Hindlimb muscle (tissue), 1 donor: ENCODE measurements around the gene SETBP1. TPM values are rescaled to one million over a fixed set of nuclear protein-coding genes. Genes with fewer than 3 reads are reported as not detected.

Experiments
- DNase-seq: peaks from one replicate; pipeline ENCODE4 v3.0.0-alpha.2; 2013
- polyA plus RNA-seq: library from polyadenylated mRNA; unstranded; fragments of 120-200 nt; gene quantifications from one replicate; pipeline ENCODE4 v1.2.1, GENCODE V29; 2013; ENCODE audit not compliant: insufficient read length

The SETBP1 gene
- polyA plus RNA-seq, 1 donor, result 19.5 TPM

DNA sequence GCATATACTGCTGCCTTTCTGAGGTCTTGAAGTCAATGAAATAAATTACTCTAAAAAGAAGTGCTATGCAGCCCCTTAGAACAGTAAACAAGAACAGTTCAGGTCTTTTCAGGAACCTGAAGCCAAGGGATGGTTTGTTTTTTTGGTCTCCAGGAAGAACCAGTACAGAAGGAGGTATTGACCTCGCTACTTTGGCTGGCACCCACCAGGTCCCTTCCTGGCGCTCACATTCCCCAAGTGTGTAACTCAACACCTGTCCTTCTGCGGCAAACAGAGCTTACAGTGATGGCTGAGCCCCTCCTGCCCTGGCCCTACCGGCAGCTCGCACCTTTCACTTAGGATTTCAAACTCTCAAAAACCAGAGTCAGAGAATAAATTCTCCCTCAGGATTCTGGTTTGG is 51.9 kb downstream of the SETBP1 start:
- no peak for DNase-seq

- DNase-seq, result no peak
Observed at GRCh38 chr18:44733069-44733753, 52.5 kb downstream of the SETBP1 start.

GRCh38 chr18:44733754-44734465 is 53.2 kb downstream of the SETBP1 start:
- DNase-seq, result no peak

GRCh38 chr18:44735096-44735495 is 54.4 kb downstream of the SETBP1 start:
- no peak for DNase-seq

DNA sequence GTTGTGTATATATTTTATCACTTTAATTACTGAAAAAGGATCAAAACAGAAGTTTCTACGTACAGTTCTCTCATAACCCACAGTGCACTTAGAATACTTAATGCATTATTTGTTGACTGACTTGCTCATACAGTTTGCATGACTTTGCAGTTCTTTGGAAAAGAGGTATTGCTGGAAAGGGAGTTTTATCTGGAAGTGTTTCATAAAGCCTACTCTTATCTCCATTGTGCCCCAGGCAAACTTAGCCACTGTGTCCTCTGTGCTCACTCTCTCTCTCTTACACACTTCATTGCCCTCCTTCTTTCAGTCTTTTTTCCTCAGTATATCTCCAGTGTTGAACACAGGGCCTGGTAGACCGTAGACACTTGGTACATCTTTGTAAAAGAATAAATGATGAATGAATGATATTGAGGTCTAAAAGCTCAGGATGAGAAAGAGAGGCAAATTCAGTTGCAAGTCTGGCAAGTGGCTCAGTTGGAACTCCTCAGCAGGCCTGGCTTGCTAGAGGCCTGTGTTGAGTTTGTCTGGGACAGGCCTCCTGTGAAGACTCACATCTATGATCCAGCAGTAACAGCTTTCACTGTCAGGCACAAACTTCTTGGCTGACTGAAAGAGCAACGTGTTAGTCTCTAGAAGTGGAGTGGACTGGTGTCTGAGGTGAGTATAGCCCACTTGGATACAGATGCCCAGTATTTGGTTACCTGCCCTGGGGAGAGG is 56.1 kb downstream of the SETBP1 start:
- no peak for DNase-seq

DNA sequence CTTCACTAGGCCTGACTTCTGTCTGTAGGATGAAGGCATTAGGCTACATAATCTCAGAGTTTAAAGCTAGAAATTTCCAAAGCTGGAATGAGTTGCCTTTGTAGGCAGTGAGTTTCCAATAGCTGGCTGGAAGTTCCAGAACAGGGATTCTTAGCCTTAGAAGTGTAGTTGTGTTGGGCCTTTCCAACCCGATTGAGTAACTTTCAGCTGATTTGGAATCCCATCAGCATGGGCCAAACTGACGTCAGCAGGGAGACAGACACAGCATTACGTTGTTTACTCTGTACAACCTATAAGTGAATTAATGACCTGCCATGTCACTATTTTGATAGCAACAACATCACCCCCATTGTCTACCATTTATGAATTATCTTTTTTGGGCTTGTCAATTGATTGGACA is 56.9 kb downstream of the SETBP1 start:
- DNase-seq, result no peak

- DNase-seq, result no peak
Observed at GRCh38 chr18:44740000-44740399, 59.3 kb downstream of the SETBP1 start.

GRCh38 chr18:44741085-44741484 is 60.4 kb downstream of the SETBP1 start:
- DNase-seq, result no peak

DNA sequence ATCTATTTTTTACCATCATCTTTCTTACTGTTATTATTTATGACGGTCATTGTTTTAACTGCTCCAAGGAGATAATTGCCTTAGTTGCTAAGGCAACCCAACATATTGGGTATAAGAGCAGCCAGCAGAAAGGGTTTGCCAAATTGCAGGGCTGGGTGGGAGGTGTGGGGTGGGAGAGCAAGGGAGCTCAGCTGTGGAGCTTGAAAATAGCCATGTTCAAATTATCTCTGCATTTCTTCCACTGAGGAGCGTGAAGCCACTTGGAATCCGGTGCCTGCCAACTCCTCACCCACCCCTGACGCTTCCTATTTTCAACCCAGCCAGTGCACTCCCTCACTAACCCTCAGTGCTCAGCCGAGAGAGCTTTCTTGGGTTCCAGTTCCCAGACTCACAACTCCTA is 60.8 kb downstream of the SETBP1 start:
- DNase-seq, result peak; percentile 58

DNA sequence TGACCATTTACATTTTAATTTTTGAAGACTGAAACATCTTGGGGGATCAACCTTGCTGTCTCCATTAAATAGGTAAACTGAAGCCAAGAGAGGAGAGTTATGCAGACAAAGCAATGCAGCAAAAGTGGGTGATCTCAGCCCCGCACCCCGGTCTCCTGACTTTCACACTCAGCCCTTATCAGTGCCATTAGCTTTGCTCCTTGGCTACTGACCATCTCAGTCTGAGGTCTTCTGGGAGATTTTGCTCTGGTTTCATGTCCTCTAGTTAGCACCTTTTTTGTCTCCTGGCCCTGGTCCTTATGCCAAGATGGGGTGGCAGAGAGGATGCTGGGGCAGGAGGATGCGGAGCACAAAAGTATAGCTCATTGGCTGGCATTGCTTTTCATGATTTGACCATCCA is 61.4 kb downstream of the SETBP1 start:
- no peak for DNase-seq

GRCh38 chr18:44742718-44743311 is 62.1 kb downstream of the SETBP1 start:
- DNase-seq, result peak; percentile 69

GRCh38 chr18:44743631-44744030 is 62.9 kb downstream of the SETBP1 start:
- no peak for DNase-seq

DNA sequence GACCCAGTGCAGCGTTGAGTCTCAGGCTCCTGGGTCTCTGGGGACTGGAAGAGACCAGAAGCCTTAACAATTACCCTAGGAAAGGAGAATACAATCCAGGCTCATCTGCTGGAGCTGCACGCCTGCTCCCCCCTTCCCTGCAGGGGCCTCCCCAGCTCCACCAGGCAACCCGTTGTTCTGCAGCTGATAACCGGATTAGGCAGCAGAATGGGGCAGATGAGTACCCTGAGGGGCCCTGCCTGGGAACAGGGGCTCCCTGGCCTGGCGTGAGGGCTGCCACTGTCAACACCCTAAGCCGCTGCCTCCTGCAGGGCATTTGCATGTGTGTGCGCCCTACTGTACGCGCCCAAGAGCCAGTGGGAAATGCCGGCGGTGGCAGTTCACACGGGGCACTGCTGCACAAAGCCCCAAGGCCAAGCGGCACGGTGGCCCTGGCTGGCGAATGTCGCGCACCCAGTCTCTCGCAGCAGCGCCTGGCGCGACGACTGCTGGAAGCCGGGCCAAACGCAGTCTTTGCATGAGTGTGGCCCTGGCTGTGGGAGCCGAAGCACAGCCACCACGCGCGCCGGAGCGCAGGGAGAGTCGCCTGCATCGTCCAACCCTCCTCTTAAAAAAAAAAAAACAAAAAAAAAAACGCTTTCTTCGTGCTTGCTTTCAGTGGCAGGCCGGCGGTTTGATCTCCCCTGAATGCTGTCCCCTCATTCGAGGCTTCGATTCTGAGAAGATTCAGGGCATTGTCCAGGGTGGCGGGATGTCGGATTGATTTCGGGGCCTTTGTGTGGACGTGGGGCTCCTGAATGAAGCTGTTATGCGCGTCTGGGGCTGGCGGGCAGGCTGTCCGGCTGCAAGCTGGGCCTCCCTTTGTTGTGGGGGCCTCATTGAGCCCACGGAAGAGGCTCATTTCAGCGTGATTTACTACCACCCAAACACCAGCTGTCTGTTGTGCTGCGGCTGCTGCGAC is 63.8 kb downstream of the SETBP1 start:
- no peak for DNase-seq

- no peak for DNase-seq
Observed at GRCh38 chr18:44747157-44747556, 66.5 kb downstream of the SETBP1 start.

- DNase-seq, result no peak
Observed at GRCh38 chr18:44748582-44748981, 67.9 kb downstream of the SETBP1 start.

DNA sequence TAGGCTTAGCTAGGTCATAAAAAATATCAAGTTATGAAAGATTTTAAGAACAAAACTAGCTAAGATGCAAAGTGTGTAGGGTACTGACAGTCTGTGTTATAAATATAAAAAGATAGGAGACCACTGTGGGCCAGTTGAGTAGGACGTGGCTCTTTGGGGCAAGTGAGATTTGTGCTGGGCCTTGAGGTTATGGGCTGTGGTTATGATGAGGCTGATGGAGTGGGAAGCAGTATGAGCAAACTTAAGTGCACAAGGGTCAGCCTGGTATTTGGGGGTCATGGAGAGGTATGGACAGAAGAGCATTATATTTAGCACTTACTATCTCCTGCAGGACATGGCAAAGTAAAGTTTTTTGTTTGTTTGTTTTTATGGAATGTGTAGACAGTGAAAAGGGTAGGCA is 70.1 kb downstream of the SETBP1 start:
- no peak for DNase-seq

DNA sequence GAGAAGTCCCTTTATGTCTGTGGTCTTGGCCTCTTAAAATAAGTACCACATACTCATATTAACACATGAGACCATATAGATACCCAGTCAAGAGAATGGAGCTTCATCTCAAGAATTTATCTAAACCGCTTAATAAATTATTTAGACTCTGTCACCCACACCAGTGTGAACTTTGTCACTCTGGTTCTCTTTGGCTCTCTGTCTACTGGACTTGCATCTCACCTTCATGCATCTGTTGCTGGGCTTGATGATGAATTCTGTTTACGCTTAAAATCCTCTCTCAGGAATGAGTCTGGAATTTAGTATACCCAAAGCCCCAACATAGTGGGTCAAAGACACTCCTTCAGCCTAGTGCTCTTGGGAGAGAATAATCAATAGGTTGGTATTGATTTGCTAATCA is 73.9 kb downstream of the SETBP1 start:
- DNase-seq, result no peak

GRCh38 chr18:44758861-44759631 is 78.4 kb downstream of the SETBP1 start:
- no peak for DNase-seq

DNA sequence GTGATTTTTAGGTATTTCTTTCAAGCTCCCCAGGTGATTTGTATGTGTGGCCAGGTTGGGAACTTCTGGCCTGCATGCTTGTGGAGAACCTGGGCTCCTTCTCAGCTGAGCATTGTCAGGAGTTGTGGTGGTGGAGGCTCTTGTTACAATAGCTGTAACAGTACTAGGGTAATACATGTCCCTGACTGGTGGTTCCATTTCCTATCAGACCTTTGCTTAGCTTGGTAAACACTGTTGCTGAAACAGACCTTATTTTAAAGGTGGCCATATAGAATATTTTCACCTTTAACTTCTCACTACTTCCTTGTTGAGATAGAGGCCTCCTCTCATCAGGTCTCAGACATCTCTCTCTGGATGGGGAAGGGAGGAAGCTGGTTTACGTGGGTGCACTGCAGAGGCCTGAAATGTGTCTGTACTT is 79.2 kb downstream of the SETBP1 start:
- no peak for DNase-seq

DNA sequence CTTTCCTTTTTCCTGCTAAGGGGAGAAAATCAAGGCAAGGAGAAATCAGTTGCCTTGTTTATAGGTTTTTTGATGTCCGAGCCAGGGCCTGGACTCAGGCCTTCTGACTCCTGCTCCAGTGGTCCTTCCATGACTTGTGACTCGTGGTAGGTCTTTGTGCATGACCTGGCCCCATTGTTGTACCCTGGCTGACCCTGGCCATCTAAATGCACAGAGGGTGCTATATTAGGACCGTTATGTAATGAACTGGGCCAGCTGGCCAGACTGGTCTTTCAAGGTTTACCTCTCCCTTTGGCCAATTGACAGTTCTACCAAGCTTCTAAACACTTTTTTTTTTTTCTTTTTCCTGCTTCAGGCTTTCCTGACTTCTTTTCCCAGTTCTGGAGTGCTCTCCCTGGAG is 81.1 kb downstream of the SETBP1 start:
- DNase-seq, result no peak

- no peak for DNase-seq
Observed at GRCh38 chr18:44763327-44763726, 82.6 kb downstream of the SETBP1 start.
